Right renal pelvis (tissue), 4 donors: ENCODE measurements around the gene USP3. TPM values are rescaled to one million over a fixed set of nuclear protein-coding genes. Genes with fewer than 3 reads are reported as not detected.
"Not testable (repeated sequence)": the region's sequence is repeated elsewhere in the genome, so short reads cannot be mapped to it uniquely, and the experiment has no call there.

Experiments
- DNase-seq, 4 donors: peaks; one replicate each; pipeline ENCODE4 v3.0.0-alpha.2; 2013; ENCODE audit warnings: low read depth in 4 of 4, low spot score in 3 of 4, missing footprints in 1 of 4
- polyA plus RNA-seq, 4 donors: library from polyadenylated mRNA; unstranded; fragments of 120-200 nt; gene quantifications; one replicate each; pipeline ENCODE4 v1.2.1, GENCODE V29; 2013; ENCODE audit not compliant: insufficient read length in 4 of 4

The USP3 gene
- polyA plus RNA-seq, 4 donors, result 34.8 to 49.7 (median 38.0) TPM

DNA sequence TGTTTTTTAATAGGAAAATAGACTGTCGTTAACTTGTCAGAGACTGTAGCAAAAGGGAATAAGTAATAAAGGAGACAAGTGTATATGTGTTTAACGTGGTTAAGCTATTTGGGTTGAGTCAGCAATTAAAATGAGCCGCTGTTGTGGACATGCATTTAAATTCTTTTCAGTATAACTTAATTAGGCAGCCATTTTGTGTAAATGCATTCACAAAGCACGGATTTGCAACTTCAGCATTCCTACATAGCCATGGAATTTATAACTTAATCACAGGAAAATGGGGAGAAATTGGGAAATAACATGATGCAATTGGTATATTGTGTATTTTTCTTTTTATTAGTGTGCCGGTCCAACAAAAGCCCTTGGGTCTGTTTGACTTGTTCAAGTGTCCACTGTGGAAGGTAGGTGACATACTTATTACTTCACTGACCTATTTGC lies 27.9 kb downstream of the USP3 start:
- no peak for DNase-seq

DNA sequence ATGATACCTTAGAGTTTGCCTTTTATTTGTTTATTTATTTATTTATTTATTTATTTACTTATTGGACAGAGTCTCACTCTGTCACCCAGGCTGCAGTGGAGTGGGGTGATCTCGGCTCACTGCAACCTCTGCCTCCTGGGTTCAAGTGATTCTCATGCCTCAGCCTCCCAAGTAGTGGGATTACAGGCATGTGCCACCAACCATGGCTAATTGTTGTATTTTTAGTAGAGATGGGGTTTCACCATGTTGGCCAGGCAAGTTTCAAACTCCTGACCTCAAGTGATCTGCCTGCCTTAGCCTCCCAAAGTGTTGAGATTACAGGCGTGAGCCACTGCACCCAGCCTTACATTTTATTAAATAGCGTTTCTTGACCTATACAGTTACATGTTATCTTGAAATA lies 30.5 kb downstream of the USP3 start:
- not testable (repeated sequence) for DNase-seq

DNA sequence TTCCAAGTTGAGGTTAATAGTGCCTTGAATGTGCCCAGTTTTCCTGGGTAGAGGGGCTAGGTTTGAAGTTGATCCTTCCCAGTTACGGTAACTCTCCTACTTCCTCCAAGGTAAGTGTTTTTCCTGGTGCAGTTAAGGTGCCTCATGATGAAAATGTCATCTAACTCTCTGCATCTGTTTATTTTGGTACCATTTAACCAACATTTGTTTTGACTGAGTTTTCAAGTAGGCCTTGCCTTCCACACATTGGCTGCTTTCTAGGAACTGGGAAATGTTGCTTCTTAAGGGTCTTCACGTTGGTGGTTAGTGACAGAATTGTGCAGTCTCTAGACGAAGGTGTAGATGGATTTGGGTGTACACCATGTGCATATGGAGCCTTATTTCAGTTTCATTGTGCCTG lies 31.3 kb downstream of the USP3 start:
- no peak for DNase-seq

DNA sequence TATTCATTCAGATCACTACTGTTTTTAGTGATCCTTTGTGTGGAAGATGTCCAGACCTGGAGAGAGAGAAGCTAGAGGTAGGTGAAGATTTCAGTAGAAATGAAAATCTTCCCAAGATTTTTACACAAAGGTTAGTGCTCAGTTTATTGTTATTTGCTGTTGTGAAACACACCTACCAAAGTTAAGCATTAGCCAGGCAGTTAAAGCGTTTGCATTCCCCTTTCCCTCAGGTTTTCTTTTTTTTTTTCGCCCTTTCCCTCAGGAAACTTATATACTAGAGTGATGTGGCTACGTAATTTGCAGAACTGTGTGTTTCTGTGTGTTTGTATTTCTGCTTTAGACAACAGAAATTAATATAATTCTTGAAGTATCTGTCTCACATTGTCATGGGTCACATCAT lies 34.5 kb downstream of the USP3 start:
- no peak for DNase-seq

DNA sequence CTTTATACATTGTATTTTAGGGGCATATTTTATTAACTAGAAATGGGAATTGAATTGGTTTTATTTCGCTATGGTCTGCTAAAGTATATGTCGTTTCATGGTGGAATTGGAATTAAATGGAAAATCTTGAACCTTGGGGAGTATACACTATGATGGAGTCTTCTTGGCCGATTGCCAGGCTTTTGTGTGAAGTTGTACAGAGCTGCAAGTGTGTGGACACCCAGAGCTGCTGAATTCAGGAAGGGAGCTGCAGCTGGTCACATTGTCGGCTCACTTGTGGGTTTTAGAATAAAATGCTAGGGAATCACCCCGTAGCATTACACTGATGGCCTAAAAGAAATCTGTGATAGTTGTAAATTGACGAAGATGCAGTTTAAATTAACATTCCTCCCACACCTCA lies 35.1 kb downstream of the USP3 start:
- no peak for DNase-seq

DNA sequence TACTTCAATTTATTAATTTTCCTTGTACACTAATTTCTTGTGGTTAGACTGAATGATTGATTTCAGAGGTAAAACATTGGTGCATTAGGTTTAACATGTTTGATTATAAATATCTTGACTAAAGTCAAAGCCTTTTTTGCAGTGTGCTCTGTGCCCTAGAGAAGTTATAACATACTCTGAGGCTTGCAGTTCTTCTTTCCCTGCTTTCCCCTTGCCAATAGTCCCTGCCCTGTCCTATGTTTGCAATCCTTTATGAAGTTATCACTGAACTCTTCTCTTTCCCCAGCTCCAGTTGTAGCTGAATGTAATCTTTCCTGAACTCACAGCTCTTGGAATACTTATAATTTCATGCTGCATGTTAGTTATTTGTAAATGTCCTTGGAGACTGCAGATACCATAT lies 35.6 kb downstream of the USP3 start:
- no peak for DNase-seq

DNA sequence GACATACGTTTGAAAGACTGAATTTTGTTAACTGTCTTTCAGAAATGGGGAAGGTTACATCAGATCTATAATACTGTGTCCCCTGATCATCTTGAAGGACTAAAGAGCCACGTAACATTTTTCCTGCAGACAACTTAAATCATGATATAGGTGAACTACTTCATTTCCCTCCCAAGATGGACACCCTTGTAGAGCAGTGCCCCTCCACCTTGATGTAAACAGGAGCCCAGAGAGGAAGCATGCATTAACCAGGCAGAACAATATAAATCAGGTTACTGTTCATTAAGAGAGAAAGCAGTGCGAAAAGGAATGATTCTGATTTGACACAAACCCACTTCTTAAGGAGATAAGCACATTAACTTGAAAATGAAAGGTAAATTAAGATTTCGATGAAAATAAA lies 36.1 kb downstream of the USP3 start:
- no peak for DNase-seq

DNA sequence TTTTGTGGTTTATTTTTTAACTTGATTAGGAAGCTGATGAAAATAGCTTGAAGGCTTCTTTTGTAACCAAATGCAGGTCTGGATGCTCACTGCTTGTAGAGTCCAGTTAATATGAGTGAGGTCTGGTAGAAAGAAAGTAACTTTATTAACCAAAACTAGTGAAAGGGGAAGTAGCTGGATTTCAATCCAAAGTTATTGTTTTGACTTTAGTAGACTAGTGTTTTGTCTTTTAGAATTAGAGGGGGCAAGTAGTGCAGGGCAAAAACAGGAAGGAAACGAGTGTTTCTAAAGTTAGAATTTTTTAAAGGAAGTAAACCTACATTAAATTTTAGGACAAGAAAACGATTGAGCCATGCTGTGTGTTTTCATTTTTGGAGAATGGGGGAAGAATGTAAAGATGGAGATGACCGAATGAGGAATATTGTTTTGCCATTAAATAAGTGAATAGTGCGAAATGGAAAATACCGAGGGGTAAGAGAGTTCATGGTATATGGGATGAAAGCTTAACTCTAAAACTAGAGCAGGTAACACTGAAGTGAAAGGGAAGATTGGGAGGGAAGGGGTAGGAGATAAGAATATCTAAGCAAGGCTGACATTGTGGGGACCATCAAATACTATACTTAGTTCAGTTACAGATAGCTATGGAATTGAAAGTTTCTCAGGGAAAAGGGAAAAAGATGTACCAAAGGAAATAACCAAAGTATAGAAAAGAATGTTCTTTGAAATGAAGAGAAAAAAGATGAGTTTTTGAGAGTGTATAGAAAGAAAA lies 40.0 kb downstream of the USP3 start:
- no peak for DNase-seq

DNA sequence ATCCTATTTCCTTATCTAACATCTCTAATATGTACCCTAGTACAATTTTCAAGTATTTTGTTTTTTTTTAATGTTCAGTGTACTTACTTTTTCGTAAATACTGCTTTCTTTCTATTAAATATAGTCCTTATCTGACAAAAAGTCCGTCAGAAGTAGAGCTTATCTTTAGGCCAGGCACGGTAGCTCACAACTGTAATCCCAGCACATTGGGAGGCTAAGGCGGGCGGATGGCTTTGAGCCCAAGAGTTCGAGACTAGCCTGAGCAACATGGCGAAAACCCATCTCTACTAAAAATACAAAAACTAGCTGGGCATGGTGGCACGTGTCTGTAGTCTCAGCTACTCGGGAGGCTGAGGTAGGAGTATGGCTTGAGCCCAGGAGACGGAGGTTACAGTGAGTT lies 41.1 kb downstream of the USP3 start:
- DNase-seq, result no peak

DNA sequence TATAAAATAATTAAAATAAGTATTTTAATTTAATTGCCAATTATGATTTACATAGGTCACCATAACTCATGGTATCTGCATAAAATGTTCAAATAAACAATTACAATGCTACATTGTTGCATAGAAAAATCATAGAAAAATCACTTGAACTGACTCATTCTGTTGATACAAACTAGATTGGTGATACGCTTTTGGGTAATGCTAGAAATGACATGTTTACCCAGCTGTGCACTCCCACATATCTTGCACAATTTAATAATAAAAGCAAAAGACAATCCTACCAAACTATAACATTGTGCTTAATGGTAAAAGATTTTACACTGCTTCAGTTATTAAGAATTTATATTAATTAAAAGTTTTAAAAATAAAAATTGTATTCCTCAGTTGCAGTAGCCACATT lies 47.0 kb downstream of the USP3 start:
- no peak for DNase-seq

DNA sequence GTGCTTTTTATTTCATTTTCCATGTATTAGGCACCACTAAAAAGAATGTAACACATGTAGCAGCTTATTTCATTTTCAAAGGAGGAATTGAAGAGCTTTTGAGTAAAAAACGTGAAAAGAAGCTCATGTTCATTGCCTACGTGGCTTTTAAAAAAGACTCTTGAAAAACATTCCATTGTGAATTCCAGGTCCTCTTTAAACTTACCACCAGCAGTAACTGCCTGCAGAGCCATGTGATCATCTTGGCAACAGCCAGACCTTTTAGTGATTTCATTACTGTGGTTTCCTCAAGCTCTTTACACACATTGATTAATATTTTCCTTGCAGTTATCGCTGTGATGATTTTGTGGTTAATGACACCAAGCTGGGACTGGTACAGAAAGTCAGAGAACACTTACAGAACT lies 49.0 kb downstream of the USP3 start:
- no peak for DNase-seq

DNA sequence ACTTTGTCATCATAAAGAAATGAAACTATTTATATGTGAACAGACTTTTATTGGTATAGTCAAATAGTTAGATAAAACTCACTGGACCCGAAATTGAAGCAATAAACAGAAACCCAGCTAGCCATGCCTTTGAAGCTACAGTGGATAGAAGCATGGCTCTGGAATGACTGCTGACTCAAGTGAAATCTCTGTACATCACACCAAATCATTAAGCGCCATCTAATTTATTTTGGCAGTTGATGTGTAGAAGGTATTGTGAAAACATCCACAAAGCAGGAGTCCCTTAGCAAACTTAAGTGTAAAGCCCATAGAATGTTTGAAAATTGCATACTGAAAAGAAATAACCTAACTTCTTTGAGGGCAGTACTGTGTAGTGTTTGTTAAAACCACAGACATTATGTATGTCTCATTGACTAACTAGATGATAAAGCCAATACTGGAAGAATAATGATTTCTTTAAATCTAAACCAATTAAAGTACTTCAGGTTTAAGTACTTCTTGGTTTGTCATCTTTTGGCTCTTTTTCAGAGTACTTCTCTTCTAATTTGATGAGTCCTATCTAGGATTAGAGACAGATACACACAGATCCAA lies 50.0 kb downstream of the USP3 start:
- DNase-seq, result no peak

DNA sequence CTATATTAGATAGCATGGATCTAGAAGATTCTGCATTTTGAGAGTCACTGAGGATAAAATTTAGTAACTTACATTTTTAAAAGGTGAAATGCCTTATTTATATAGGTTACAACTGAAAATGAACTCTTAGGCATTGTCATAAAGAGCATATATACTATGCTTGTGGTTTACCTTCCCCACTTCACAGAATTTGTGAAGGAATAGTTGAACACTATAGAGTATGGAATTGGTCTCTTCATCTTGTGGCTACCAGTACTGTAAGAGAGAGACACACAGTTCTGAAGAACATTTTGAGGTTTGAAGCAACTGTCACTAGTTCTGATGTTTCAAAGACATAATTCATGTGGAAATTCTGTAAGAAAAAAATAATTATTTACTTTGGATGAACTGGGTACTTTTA lies 51.1 kb downstream of the USP3 start:
- no peak for DNase-seq

DNA sequence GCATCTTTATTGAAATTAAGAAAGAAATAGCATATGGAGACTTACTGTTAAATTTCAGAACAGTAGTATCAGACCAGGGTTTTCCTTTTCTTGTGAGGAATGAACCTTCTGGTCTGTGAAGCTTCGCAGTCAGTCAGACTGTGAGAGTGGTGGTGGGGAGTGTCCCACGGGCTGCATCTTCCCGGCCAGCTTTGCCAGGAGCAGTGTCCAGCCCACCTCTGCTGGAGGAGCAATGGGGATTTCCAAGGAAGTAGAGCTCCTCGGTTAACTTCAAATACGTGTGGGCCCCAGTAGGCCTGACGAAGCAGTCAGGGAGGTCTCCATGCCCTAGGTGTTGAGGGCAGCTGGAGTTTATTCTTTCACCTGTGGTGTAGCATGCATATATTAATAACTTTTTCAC lies 51.9 kb downstream of the USP3 start:
- DNase-seq, result no peak

DNA sequence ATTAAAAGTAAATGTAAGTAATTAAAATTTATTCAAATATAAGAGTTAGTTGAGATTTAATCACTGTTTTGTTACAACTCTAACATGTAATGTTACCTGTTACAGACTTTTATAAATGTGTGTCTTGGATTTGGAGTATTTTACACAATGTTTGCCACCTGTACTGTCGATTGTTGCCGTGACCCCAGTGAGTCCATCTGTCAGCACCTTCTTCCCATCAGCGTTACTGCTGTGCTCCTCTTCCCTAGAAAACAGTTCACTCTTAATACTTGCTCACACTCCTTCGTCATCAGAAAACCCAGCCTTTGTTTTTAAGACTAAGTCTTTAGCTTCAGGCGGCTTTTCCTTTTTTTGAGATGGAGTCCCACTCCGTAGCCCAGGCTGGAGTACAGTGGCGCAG lies 52.3 kb downstream of the USP3 start:
- DNase-seq, result no peak

DNA sequence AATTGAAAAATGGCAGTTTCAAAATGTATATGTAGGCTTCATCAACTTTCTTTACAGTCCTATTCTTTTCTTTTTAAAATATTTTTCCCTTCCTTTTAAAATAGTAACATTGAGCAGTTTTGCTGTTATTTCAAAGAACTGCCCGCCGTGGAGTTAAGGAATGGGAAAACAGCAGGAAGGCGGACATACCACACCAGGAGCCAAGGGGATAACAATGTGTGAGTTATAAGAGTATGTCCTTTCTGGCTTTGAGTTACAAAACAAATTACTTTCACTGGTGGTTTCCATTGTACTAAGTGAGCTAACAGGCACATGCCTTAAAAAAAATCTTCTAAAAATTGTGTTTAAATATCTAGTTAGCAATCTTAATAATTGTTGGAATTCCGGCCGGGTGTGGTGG lies 55.4 kb downstream of the USP3 start:
- no peak for DNase-seq

DNA sequence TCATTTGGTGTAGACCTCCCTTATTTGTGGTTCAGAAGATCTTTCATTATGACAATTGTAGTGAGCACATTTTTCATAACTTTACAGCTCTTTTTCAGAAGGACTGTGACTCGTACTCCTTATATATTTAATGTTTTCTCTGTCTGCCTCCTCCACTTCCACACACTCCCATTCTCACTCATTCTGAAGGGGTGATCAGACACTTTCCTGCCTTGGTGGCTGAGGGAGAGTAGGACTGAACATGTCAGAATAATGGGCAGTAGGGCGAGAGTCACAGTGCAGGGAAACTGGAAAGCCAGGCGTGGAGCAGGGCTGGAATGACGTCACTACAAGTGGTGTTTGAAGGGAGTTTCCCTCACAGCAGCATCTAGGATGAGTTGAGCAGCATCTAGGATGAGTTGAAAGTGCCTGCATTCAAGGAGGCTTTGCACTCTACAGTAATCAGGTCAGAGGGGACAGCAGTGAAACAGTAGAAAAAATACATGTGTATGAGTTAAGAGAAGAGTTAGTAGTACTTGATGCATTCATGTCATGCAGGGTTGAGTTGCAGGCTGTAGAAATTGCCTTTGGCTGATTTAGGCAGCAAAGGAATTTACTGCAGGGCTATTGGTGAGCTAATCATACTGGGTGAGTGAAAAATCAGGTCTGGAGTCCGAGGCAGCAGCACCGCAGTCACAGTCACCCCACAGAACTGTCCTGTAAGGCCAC lies 56.5 kb downstream of the USP3 start:
- DNase-seq, result no peak

DNA sequence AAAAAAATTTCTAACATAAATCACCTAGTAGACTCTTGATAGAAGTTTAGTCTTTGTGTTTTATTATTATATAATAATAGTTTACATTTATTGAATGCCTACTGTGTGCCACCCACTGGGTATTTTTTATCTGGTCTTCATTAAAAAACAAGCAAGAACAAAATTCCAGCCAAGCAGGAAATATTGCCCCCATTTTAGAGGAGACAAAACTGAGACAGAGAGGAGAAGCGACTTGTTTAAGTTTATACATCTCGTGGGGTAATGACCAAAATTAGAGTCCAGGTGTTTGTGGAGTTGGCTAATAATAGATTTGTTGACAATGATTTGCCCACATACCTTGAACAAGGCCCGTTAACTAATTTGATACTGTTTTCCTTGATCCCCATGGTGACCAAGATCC lies 59.7 kb downstream of the USP3 start:
- DNase-seq, result no peak

DNA sequence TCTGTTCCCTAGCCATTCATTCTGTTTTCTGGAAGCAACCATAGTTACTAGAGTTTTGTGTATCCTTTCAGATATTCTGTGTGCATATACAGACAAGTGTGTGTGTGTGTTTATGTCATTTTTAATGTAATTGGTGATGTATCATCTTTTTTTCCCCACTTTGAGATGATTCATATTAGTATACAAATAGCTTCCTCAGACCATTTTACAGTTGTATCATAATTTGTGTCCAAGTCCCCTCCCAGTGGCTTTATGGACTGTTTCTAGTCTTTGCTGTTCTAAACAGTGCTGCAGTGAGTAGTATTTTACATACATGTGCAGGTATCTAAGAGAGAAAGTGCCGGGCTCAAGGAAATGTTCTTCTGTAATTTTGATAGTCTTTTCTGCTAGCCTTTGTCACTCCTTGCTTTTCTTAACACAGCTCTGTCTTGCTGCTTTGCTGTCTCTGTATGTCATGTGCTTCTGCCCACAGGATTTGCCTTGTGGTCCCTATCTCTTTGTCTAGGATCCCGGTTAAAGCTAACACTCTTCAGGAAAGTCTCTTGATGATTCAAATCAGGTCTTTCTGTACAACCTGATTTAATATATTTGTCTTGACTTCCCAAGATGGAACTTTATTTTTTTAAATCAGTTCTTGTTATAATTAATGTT lies 61.3 kb downstream of the USP3 start:
- DNase-seq, result no peak

DNA sequence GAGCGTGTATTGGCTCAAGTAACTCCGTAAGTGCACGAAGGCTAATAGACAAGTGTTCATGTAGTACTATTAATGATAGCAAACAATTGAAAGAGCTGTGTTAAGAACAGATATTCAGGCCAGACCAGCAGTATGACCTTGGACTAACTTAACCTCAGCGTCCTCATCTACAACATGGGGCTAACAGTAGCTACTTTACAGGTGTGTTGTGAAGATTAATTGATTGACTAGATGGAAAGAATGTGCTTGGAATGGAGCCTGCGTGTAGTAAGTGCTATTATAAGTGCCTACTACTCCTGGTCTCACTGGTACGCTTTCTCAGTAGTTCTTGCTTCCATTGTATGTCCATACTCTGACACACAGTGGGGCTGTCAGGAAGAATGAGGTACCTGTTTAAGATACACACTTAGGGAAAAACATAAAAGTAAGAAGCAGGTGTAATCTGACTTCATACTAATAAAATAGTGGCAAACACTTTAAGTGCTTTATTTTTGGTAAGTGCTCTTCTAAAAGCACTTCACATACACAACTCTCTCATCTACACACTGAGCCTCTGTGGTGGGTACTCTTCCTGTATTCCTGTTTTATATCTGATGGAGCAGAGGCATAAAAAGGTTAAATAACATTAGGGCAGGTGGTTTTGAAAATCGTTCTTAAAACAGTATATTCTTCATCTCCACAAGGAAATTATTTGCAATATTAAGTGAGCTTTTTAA lies 68.5 kb downstream of the USP3 start:
- no peak for DNase-seq

DNA sequence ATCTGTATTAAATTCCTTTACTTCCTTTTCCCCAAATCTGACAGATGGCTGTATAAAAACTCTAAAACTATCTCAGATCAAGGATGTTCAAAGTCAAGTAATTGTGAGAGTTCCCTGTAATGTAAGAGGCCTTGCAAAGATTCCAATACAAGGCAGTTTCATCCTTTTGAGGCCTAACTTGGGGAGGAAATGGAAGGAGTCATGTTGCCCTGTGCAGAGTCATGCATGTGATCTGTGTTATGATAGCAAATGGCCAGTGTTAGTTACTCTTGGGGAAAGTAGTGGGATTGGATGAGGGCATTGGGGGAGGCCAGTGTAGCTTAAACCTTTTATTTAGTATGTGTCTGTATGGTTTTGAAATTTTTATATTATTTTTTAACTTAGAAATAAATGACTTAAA lies 69.1 kb downstream of the USP3 start:
- DNase-seq, result no peak
